Testis (tissue), 3 donors: ENCODE measurements around the gene TTLL3. TPM values are rescaled to one million over a fixed set of nuclear protein-coding genes. Genes with fewer than 3 reads are reported as not detected.

Source experiments
- DNase-seq: peaks from one replicate; pipeline ENCODE4 v3.0.0-alpha.2; 2019
- H3K27ac ChIP-seq, 2 donors: fragments of 200-600 bp; sonication (generic); one replicate each; pipeline ENCODE4 v1.5.1; 2019
- H3K27me3 ChIP-seq: fragments of 200-600 bp; sonication (generic); one replicate; pipeline ENCODE4 v1.5.1; 2019
- H3K36me3 ChIP-seq: fragments of 200-600 bp; sonication (generic); one replicate; pipeline ENCODE4 v1.5.1; 2017; ENCODE audit warnings: low read depth; ENCODE audit errors: missing control alignments
- H3K4me1 ChIP-seq: fragments of 200-600 bp; sonication (generic); one replicate; pipeline ENCODE4 v1.5.1; 2019
- H3K4me3 ChIP-seq, 2 donors: fragments of 200-600 bp; sonication (generic); one replicate each; pipeline ENCODE4 v1.5.1; 2017 to 2019
- H3K9me3 ChIP-seq: fragments of 200-600 bp; sonication (generic); one replicate; pipeline ENCODE4 v1.5.1; 2017
- CTCF ChIP-seq, 3 experiments: fragments of 450-650 bp in 2 of 3; fragments of 200-600 bp in 1 of 3; sonication (generic) in 1 of 3; IDR thresholded peaks; one replicate each; pipeline ENCODE4 v1.5.1; 2016 to 2019; ENCODE audit warnings: antibody characterized with exemption in 3 of 3, mild to moderate bottlenecking in 2 of 3, moderate library complexity in 1 of 3
- POLR2A ChIP-seq: fragments of 450-650 bp; IDR thresholded peaks from one replicate; pipeline ENCODE4 v1.6.1; 2017; ENCODE audit warnings: antibody characterized with exemption, mild to moderate bottlenecking, moderate library complexity
- WGBS, 2 donors: methylation state at CpG; one replicate each; pipeline ENCODE4 v1.1.5; 2018; 5-methylcytosine and 5-hydroxymethylcytosine counted together
- intact Hi-C: fragments of 100-400 bp; cut with DNase I; formaldehyde crosslinking; loops from one replicate; pipeline ENCODE4 v1.15.1; 2023; ENCODE audit warnings: low total_unique reads
- polyA plus RNA-seq: library from polyadenylated mRNA; stranded (reverse); fragments of 350-450 nt; fragmentation: Illumina TruSeq; extraction: RNeasy Lipid Tissue Mini Kit (QIAGEN cat#74804); gene quantifications from one replicate; pipeline ENCODE4 v1.2.3, GENCODE V29; 2014; ENCODE audit warnings: low read depth, low replicate concordance; ENCODE audit not compliant: insufficient read depth
- total RNA-seq, 2 donors: library from RNA; depleted of rRNA; stranded (reverse); fragments of >200 nt; gene quantifications; one replicate each; pipeline ENCODE4 v1.2.3, GENCODE V29; 2016

Gene TTLL3
- total and polyA plus RNA-seq, 3 donors from 2014 or later: 104 to 163 (median 142) TPM

DNA sequence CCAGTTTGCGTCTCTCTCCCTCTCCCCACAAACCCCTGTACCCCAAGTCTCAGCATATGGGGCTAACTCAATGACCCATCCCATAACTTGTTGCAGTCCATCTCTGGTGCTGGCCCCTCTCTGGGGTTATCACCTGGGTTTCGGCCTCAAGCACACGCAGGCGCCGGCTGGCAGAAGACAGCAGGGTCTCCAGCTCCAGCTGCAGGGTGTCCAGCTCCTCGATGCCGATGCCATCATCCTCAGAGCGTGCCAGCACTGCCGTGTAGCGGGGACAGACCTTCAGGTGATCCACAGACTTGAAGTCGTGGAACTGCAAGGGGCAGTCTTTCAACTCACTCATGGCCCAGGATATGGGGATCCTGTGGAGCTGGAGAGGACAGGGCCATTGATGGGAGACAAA is 18.9 kb upstream of the TTLL3 start:
- Histone ChIP-seq H3K27me3 (no peaks in the 10 kb centered on the region), H3K27ac (no peak overlapping the region), H3K9me3 (no peaks in the 10 kb centered on the region), H3K4me1 (peaks cover 8% of the 10 kb centered on the region), H3K4me3 (no peak overlapping the region), H3K36me3 (no peaks in the 10 kb centered on the region)
- intact Hi-C loops: no loop called here
- TF ChIP-seq POLR2A: no peak
- no peak for TF ChIP-seq CTCF (IDR thresholded peaks at IDR 0.05)
- 82 to 96% methylated on average over 2 to 11 of the region's 11 CpGs for WGBS, 2 donors
- no peak for DNase-seq

DNA sequence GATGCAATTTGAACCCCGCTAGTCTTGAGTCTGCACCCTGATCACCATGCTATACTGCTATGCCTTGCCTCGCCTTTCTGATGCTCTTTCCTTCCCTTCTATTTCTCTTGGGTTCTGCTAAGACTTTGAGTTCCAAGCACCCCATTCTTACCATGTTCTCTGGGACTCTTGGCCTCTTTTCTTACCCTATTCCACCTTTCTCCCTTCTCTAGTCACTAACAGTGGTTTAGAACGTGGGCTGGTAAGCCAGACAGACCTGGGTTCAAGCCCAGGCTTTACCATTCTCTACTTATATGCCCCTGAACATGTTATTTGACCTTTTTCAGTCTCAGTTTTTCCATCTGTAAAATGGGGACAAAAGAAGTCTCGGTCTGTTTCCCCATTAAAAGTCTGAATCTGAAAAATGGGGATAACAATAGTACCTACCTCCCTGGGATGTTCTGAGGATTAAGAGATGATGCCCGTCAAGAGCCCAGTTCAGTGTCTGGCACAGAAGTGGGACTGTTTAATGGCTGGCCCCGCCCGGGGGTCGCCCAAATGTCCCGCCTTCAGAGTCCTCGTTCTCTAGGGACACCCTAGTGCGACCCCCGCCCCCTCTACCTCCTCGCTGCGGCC is 18.2 kb upstream of the TTLL3 start:
- no peaks in the 10 kb centered on the region for H3K27me3 ChIP-seq
- DNase-seq: no peak
- no peaks in the 10 kb centered on the region for H3K36me3 ChIP-seq
- peaks cover 8% of the 10 kb centered on the region for H3K4me1 ChIP-seq
- WGBS, 2 donors: 13 to 42% methylated on average over 5 to 14 of the region's 14 CpGs
- H3K27ac ChIP-seq: peak overlapping the region; percentile 94
- intact Hi-C loops: no loop called here
- TF ChIP-seq POLR2A: no peak
- no peak for TF ChIP-seq CTCF (IDR thresholded peaks at IDR 0.05)
- peak overlapping the region; percentile 82 to 96 for H3K4me3 ChIP-seq
- no peaks in the 10 kb centered on the region for H3K9me3 ChIP-seq

GRCh38 chr3:9792405-9793160 is 17.5 kb upstream of the TTLL3 start, which contains the start of the genes ARPC4 and TADA3:
Gene ARPC4 (plus strand): TSS chr3:9793082. CDS start chr3:9793122, 40 bp downstream.
Gene TADA3 (minus strand): TSS chr3:9792473. CDS start chr3:9791466, 1,007 bp downstream.
- peaks cover 8% of the 10 kb centered on the region for H3K4me1 ChIP-seq
- no peaks in the 10 kb centered on the region for H3K36me3 ChIP-seq
- H3K9me3 ChIP-seq: no peaks in the 10 kb centered on the region
- intact Hi-C loops: no loop called here
- peak; percentile 95 for DNase-seq
- H3K4me3 ChIP-seq: peak within 1 kb of the TSS; percentile 82 to 96
- WGBS, 2 donors: 0% methylated on average over 30 to 65 of the region's 65 CpGs
- no peaks in the 10 kb centered on the region for H3K27me3 ChIP-seq
- peak within 1 kb of the TSS; percentile 94 for H3K27ac ChIP-seq
- TF ChIP-seq POLR2A (no peak), CTCF (IDR thresholded peaks at IDR 0.05) (peak in 2 of 3 experiments; percentile 17 to 22)

DNA sequence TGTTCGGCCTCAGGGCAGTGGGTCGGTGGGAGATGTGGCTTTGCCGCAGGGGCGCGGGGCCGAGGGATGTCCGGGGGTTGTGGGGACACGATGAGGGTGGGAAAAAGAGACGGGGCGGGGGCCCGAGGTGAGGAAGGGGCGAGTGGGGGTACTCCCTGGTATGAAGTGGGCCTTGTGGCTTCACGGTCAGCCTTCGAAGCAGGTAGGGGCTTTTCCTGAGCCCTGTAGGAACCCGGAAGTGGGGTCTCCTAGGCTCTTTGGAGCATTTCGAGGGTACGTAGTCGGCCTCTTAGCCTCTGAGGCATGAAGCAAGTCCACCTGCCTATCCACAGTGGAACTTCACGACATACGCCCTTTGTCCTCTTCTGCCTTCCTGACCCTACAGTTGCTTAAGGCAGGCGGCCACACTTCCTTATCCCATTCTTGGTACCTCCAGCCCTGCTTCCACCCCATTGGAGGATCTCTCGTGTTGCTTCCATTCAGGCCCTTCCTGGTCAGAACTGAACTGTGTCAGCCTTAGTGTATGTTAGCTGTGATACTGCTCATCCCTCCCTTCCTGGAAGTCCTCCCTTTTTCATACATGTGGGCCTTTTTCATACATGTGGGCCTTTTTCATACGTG is 16.8 kb upstream of the TTLL3 start:
- no peaks in the 10 kb centered on the region for H3K27me3 ChIP-seq
- H3K9me3 ChIP-seq: no peaks in the 10 kb centered on the region
- intact Hi-C loops: no loop called here
- peak overlapping the region; percentile 82 to 96 for H3K4me3 ChIP-seq
- no peaks in the 10 kb centered on the region for H3K36me3 ChIP-seq
- H3K4me1 ChIP-seq: peaks cover 8% of the 10 kb centered on the region
- DNase-seq: no peak
- TF ChIP-seq POLR2A (no peak), CTCF (IDR thresholded peaks at IDR 0.05) (no peak)
- 0 to 1% methylated on average over 20 to 23 of the region's 23 CpGs for WGBS, 2 donors
- peak overlapping the region; percentile 94 for H3K27ac ChIP-seq
